ENCODE results near the gene TSFM.
A peak's percentile ranks its signal among the peaks of the same experiment; 100 is the strongest.

Gene TSFM

GRCh38 chr12:57837864-57838562, 55.4 kb downstream of the TSFM start:
- DNase-seq: no peak

- no peak for DNase-seq
Measured at GRCh38 chr12:57838594-57839302, 56.2 kb downstream of the TSFM start.

GRCh38 chr12:57839996-57840395, 57.4 kb downstream of the TSFM start:
- DNase-seq: no peak

GRCh38 chr12:57840726-57841125, 58.1 kb downstream of the TSFM start:
- no peak for DNase-seq

- no peak for DNase-seq
Measured at GRCh38 chr12:57841445-57841844, 58.9 kb downstream of the TSFM start.

- DNase-seq: no peak
Measured at GRCh38 chr12:57842342-57843294, 60.0 kb downstream of the TSFM start.

GRCh38 chr12:57844709-57845477, 62.3 kb downstream of the TSFM start:
- DNase-seq: no peak

GRCh38 chr12:57845478-57846284, 63.1 kb downstream of the TSFM start:
- no peak for DNase-seq

GRCh38 chr12:57846285-57846576, 63.6 kb downstream of the TSFM start:
- DNase-seq: no peak

- DNase-seq: peak; percentile 82
Measured at GRCh38 chr12:57846577-57847319, 64.2 kb downstream of the TSFM start, which contains the start of gene CTDSP2. TSS of gene CTDSP2 (minus strand) at chr12:57846729. CDS start at chr12:57846435, 294 bp downstream.
